HG02678 (cell line): ENCODE results near the gene EPHA8.

Source experiments
- ATAC-seq: cut with Tn5 transposase; IDR thresholded peaks from one replicate; pipeline ENCODE4 v1.9.1; 2021; ENCODE audit warnings: mild to moderate bottlenecking, moderate library complexity; ENCODE audit not compliant: unreplicated experiment

The EPHA8 gene

GRCh38 chr1:22587247-22587646 is 24.0 kb downstream of the EPHA8 start:
- no peak for ATAC-seq

- no peak for ATAC-seq
Measured at GRCh38 chr1:22588899-22589422, 25.7 kb downstream of the EPHA8 start.

DNA sequence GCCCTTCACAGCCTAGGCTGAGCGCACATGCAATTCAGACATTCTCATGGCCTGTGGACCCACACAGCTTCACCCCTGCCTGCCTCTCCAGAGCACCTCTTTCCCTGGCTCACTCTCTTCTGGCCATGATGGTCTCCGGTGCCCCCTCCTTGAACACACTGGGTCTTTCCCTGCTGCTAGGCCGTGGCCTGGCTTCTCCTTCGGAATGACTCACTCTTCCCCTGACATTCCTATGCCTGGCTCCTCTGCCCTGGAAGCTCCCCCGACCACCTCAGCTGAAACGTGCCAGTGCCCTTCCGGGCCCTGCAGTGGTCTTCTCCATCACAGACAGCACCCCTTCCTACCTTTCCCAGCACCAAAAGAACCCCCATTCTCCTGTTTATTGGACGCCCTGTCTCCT is 28.3 kb downstream of the EPHA8 start:
- ATAC-seq: no peak

DNA sequence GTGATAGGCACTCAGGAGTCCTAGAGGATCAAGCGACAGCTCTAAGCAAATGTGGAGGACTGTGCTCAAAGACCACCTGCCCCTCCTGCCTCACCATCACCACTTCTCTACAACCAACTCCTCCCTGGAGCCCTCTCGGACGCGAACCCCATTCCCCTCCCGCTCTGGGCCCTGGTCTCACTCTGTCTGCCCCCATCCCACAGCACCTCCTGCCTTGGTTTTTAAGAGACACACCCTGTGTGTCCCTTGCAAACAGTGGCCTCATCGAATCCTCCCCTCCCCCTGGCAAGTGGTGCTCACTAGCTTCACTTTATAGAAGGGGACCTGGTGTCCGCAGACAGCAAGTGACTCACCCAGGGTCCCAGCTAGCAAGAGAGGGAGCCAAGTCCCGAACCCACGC is 28.8 kb downstream of the EPHA8 start:
- no peak for ATAC-seq

DNA sequence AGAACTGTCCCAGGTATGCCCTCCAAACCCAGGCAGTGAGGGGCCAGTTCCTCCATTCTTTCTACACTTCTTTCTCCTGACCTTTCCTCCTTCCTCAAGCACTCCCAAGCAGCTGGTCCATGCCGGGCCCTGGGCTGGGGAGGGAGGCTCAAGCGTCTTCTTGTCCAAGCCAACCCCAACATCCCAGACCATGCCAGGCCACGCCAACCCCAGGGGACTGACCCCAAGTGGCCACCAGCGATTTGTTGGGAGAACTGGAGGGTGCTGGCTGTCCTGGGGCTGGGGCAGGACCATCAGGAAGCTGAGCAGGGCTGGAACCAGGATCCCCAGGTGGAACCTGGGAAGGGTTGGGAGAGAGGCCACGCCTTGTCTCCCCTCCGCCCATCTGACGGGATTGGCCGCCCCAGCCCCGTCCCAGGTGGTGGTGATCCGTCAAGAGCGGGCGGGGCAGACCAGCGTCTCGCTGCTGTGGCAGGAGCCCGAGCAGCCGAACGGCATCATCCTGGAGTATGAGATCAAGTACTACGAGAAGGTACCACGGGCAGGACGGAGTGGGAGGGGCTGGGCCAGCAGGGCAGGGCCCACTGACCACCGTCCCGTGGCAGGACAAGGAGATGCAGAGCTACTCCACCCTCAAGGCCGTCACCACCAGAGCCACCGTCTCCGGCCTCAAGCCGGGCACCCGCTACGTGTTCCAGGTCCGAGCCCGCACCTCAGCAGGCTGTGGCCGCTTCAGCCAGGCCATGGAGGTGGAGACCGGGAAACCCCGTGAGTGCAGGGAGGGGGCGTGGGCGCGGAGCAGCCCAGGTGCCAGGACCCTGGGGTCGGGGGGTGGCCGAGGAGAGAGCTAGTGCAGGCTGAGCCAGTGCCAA is 29.9 kb downstream of the EPHA8 start:
- ATAC-seq: no peak

DNA sequence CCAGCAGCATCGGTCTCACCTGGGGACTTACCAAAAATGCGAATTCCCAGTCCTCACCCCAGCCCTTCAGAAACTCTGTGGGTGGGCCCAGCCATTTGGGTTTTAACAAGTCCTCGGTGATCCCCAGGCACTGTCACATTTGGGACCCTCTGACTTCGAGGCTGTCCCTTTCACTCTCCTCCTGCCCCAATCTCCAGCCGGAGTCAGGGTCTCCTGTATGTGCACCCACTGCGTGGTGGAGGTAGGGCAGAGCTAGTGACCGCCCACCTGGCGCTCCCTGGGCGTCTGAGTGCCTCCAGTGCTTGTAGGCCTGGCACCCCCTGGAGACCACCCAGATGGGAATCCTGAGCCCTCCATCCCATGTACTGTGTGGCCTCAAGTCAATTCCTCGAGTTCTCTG is 31.1 kb downstream of the EPHA8 start:
- no peak for ATAC-seq

DNA sequence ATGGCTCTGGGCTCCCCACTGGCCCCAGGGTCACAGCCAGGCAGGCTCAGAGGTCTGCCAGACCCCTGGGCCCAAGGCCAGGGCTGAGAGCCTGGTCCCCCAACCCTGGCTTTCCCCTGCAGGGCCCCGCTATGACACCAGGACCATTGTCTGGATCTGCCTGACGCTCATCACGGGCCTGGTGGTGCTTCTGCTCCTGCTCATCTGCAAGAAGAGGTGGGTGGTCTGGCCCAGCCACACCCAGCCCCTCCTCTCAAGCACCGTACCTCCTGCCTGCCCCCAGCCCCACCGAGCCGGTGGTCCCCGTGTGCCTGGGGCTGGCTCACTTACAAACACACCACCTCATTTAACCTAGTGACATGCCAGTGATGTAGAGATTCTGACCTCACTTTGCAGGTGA is 31.8 kb downstream of the EPHA8 start:
- no peak for ATAC-seq

DNA sequence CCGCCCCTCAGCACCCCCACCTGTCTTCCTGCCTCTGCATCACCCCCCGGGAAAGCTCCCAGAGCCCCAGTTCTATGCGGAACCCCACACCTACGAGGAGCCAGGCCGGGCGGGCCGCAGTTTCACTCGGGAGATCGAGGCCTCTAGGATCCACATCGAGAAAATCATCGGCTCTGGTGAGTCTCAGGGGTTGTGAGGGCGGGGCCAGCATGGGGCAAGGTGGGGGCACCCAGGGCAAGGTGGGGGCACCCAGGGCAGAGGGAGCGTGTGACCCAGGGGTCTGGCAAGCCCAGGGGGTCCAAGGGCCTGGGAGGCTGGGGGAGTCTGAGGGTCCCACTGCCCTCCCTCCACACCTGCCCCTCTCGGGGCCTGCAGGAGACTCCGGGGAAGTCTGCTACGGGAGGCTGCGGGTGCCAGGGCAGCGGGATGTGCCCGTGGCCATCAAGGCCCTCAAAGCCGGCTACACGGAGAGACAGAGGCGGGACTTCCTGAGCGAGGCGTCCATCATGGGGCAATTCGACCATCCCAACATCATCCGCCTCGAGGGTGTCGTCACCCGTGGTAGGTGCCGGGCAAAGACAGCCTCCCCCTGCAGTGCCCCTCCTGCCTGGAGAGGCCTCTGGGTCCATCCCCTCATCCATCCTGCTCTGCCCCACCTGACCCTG is 34.1 kb downstream of the EPHA8 start:
- ATAC-seq: no peak

DNA sequence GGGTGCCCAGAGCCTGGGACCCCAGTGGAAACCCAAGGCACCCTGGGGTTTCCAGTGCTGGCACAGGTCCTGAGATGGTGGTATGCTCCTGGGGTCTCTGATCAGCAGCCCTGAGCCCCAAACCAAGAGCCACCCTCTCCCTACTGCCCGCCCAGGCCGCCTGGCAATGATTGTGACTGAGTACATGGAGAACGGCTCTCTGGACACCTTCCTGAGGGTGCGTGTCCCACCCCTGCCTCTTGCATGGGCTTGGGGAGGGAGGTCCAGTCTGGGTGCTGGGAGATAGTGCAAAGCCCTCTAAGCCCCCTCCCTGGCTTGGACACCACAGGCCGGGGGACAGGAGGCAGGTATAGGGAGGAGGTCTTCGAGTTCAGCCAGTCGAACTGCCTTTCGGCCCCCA is 34.7 kb downstream of the EPHA8 start:
- ATAC-seq: no peak

DNA sequence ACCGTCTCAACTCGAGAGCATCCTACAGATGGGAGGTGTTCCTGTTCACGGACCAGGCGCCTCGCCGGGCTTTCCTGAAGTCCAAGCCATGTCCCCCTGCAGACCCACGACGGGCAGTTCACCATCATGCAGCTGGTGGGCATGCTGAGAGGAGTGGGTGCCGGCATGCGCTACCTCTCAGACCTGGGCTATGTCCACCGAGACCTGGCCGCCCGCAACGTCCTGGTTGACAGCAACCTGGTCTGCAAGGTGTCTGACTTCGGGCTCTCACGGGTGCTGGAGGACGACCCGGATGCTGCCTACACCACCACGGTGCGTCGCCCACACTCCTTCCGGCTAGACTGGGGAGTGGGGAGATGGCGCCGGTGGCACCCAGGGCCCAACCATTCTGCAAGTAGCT is 35.4 kb downstream of the EPHA8 start:
- no peak for ATAC-seq

DNA sequence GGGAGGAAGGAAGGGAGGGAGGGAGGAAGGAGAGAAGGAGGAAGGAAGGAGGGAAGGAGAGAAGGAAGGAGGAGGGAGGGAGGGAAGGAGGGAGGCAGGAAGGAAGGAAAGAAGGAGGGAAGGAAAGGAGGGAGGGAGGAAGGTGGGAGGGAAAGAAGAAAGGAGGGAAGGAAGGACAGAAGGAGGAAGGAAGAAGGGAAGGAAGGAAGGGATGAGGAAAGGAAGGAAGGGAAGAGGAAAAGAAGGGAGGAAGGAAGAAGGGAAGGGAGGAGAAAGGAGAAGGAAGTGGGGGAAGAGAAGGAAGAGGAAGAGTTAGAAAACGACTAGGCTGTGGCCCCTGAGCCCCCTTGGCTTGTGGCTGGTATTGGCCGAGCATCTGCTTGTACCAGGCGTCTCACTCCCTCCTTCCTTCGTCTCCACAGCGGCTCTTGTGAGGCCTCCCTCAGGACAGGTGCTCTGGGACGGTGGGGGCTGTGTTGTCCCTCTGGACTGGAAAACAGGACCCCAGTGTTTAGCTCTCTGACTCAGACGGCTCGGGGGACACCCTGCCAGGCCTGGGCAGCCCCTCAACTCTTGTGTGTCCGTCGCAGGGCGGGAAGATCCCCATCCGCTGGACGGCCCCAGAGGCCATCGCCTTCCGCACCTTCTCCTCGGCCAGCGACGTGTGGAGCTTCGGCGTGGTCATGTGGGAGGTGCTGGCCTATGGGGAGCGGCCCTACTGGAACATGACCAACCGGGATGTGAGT is 37.0 kb downstream of the EPHA8 start:
- no peak for ATAC-seq

- no peak for ATAC-seq
Measured at GRCh38 chr1:22600817-22601605, 37.7 kb downstream of the EPHA8 start.

DNA sequence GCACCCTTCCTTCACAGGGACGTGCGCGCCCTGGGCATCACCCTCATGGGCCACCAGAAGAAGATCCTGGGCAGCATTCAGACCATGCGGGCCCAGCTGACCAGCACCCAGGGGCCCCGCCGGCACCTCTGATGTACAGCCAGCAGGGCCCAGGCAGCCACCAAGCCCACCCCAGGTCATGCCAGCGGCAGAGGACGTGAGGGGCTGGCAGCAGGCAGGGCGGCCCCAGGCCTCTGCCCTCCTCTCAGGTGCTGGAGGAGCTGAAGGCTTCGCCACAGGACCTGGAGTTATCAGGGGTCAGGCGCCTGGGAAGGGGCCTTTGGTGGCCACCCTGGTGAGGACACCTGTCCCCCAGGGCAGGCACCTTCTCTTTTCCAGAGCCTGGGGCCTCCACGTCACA is 38.3 kb downstream of the EPHA8 start:
- ATAC-seq: no peak

DNA sequence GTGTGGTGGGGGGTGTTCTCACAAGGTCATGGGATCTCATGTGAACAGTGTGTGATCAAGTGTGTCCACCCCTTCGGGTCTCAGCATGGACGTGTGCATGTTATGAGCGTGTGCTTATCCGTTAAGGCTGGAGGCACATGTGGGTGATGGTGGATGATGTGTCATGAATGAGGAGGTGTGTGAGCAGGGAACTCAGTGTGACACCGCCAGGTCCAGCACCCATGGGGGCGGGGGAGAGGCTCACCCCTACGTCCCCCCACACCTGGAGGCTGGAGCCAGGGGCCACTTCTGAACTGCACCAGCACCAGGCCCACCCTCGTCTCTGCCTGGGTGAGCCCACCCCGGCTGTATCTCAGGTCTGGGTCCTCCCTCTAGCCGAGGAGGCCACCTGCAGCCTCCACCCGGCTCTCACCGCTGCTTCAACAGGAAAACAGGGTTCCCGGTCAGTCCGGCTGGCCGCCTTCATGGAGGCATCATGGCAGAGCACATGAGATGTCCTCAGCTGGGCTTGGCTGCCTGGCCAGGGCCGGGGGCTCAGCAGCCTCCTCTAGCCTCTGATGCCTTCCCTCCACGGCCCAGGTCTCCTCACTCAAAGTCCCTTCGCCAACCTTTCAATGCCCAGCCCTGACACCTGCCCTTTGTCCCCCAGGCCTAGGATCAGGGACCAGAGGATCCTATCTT is 38.9 kb downstream of the EPHA8 start:
- no peak for ATAC-seq

DNA sequence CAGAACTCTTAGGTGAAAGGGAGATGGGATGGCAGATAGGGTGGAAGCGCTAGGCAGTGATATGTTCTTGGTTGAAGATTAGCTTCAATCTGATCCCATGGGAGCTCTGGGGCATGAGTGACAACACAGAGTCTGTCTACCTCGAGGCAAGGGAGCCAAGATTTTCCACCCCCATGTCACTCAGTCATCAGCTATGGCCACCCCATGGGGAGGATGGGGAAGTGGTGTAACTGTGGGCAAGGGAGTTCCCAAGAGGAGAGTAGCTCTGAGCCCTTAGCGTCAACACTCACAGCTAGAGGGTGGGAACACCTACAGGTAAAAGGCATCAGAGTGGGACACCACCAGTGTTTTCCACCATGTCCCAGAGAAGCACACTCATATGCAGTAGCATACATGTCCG is 42.9 kb downstream of the EPHA8 start:
- ATAC-seq: no peak

GRCh38 chr1:22607154-22607553 is 43.9 kb downstream of the EPHA8 start:
- ATAC-seq: no peak

DNA sequence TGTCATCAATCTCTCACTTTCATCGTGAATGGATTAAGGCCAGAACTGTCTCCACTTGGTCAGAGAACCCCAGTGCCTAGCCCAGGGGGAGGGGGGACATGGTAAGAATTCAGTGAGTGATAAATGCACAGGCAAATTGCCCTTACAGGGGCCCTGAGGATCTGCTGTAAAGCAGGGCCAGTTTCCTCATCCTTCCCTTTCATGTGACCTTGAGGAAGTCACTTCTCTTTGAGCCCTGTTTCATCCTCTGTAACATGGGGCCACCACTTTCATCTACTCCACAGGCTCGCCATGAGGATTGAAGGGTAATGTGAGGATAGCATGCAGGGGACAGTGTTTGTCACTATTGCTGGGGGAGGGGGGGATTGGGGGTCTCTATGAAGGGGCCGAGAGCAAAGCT is 45.1 kb downstream of the EPHA8 start:
- ATAC-seq: no peak

DNA sequence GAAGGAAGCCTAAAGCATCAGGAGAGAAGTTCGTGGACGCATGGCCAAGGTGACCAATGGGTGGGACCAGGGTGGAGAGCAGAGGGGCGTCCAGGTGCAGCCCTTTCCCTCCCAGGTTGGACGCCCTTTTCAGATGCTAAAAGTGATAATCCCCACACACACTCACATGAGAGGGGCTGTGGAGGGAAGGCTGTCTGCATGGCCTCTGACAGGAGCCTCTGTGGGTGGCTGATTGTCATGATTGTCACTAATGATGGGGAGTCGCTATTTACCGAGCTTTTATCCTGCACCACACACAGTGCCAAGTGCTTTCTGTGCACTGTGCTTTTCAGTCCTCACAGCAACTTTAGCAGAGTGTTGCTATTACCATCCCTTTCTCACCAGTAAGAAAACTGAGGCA is 46.0 kb downstream of the EPHA8 start:
- ATAC-seq: no peak

- ATAC-seq: no peak
Measured at GRCh38 chr1:22611530-22611947, 48.2 kb downstream of the EPHA8 start.
